Activated CD4-positive, alpha-beta memory T cell treated with anti-CD3 and anti-CD28 coated beads for 36 hours (primary cell): ENCODE measurements around the gene STC2. TPM values are rescaled to one million over a fixed set of nuclear protein-coding genes. Genes with fewer than 3 reads are reported as not detected.

Experiments used
- CTCF ChIA-PET: fragments of 350-600 bp; sonication (Branson Sonifier 250); formaldehyde crosslinking; loops from one replicate; lab custom pipeline; 2021; ENCODE audit warnings: antibody characterized with exemption, inconsistent platforms; lab: Charles Lee
- POLR2A ChIA-PET: fragments of 350-600 bp; sonication (Branson Sonifier 250); formaldehyde crosslinking; loops from one replicate; lab custom pipeline; 2021; ENCODE audit warnings: antibody characterized with exemption; lab: Charles Lee
- DNase-seq: peaks from one replicate; pipeline ENCODE4 v3.0.0-alpha.2; 2020
- H3K27ac Mint-ChIP-seq: one replicate; pipeline ENCODE4 v1.8.0; 2021; ENCODE audit warnings: mixed read lengths
- H3K27me3 Mint-ChIP-seq: one replicate; pipeline ENCODE4 v1.8.0; 2021; ENCODE audit warnings: mixed read lengths
- H3K36me3 Mint-ChIP-seq: one replicate; pipeline ENCODE4 v1.8.0; 2021; ENCODE audit warnings: mixed read lengths
- H3K4me1 Mint-ChIP-seq: one replicate; pipeline ENCODE4 v1.8.0; 2021; ENCODE audit warnings: low read depth, mixed read lengths
- H3K4me3 Mint-ChIP-seq: one replicate; pipeline ENCODE4 v1.8.0; 2021; ENCODE audit warnings: mild to moderate bottlenecking, mixed read lengths
- H3K9me3 Mint-ChIP-seq: one replicate; pipeline ENCODE4 v1.8.0; 2021; ENCODE audit warnings: mixed read lengths
- intact Hi-C: fragments of 100-400 bp; cut with micrococcal nuclease; formaldehyde crosslinking; loops from one replicate; pipeline ENCODE4 v1.15.1; 2023
- total RNA-seq, 2 experiments: library from RNA; stranded (reverse); gene quantifications; one replicate each; pipeline ENCODE4 v1.2.3, GENCODE V29; 2021

STC2 gene
- total RNA-seq, 2 experiments from 2014 or later: 12.0 to 13.7 TPM

GRCh38 chr5:173298213-173298926 is 29.8 kb downstream of the STC2 start:
- Mint-ChIP-seq H3K27me3 (peaks cover 28% of the 10 kb centered on the region), H3K4me3 (no peak overlapping the region), H3K36me3 (no peaks in the 10 kb centered on the region), H3K27ac (no peak overlapping the region), H3K9me3 (no peaks in the 10 kb centered on the region), H3K4me1 (peaks cover 15% of the 10 kb centered on the region)
- POLR2A ChIA-PET: no interaction called here
- CTCF ChIA-PET: no interaction called here
- DNase-seq: no peak
- intact Hi-C loops: no loop called here

GRCh38 chr5:173297813-173298212 is 30.4 kb downstream of the STC2 start:
- intact Hi-C loops: no loop called here
- POLR2A ChIA-PET: no interaction called here
- Mint-ChIP-seq H3K4me1 (peaks cover 15% of the 10 kb centered on the region), H3K36me3 (no peaks in the 10 kb centered on the region), H3K27me3 (peaks cover 24% of the 10 kb centered on the region), H3K4me3 (no peak overlapping the region), H3K27ac (no peak overlapping the region), H3K9me3 (no peaks in the 10 kb centered on the region)
- CTCF ChIA-PET: no interaction called here
- no peak for DNase-seq

- POLR2A ChIA-PET: no interaction called here
- Mint-ChIP-seq H3K9me3 (no peaks in the 10 kb centered on the region), H3K27me3 (peaks cover 25% of the 10 kb centered on the region), H3K4me1 (peaks cover 15% of the 10 kb centered on the region), H3K4me3 (no peak overlapping the region), H3K27ac (no peak overlapping the region), H3K36me3 (no peaks in the 10 kb centered on the region)
- CTCF ChIA-PET: interaction anchor here (1.6 to 4.9 kb wide), 2 partner anchors 14 to 276 kb away, joined by 6 to 25 read pairs; no protein-coding TSS in a partner anchor
- no peak for DNase-seq
- intact Hi-C loops: no loop called here
Observed at GRCh38 chr5:173296737-173297676, 31.2 kb downstream of the STC2 start.

- intact Hi-C loops: no loop called here
- no peak for DNase-seq
- peaks cover 27% of the 10 kb centered on the region for H3K27me3 Mint-ChIP-seq
- H3K4me3 Mint-ChIP-seq: no peak overlapping the region
- H3K4me1 Mint-ChIP-seq: peaks cover 15% of the 10 kb centered on the region
- H3K27ac Mint-ChIP-seq: no peak overlapping the region
- no peaks in the 10 kb centered on the region for H3K36me3 Mint-ChIP-seq
- CTCF ChIA-PET: interaction anchor here (0.6 to 6.5 kb wide), 6 partner anchors 15 to 277 kb away, joined by 3 to 137 read pairs (median 5); no protein-coding TSS in a partner anchor
- POLR2A ChIA-PET: interaction anchor here (3.3 kb wide), 1 partner anchor 35 kb away, joined by 15 read pairs; no protein-coding TSS in a partner anchor
- H3K9me3 Mint-ChIP-seq: no peaks in the 10 kb centered on the region
Observed at GRCh38 chr5:173295796-173296195, 32.4 kb downstream of the STC2 start.

GRCh38 chr5:173294673-173295320 is 33.4 kb downstream of the STC2 start:
- intact Hi-C loops: loop anchor here (1.0 to 5.0 kb wide), 5 partner anchors 38 to 679 kb away; partner anchors contain the start of gene BOD1
- no peak overlapping the region for H3K27ac Mint-ChIP-seq
- ChIA-PET CTCF (interaction anchor here (0.6 to 6.5 kb wide), 18 partner anchors 7 to 1639 kb away, joined by 3 to 137 read pairs (median 4); partner anchors contain the start of genes BNIP1 and STC2), POLR2A (interaction anchor here (3.3 kb wide), 1 partner anchor 36 kb away, joined by 15 read pairs; no protein-coding TSS in a partner anchor)
- H3K4me3 Mint-ChIP-seq: no peak overlapping the region
- H3K4me1 Mint-ChIP-seq: peaks cover 15% of the 10 kb centered on the region
- no peaks in the 10 kb centered on the region for H3K36me3 Mint-ChIP-seq
- H3K27me3 Mint-ChIP-seq: peaks cover 35% of the 10 kb centered on the region
- DNase-seq: no peak
- no peaks in the 10 kb centered on the region for H3K9me3 Mint-ChIP-seq

GRCh38 chr5:173293817-173294672 is 34.2 kb downstream of the STC2 start:
- intact Hi-C loops: loop anchor here (1.0 to 5.0 kb wide), 5 partner anchors 38 to 679 kb away; partner anchors contain the start of gene BOD1
- CTCF ChIA-PET: interaction anchor here (0.6 to 6.5 kb wide), 21 partner anchors 8 to 1640 kb away, joined by 3 to 137 read pairs (median 3); partner anchors contain the start of genes BNIP1 and STC2
- H3K4me3 Mint-ChIP-seq: no peak overlapping the region
- H3K27ac Mint-ChIP-seq: no peak overlapping the region
- H3K4me1 Mint-ChIP-seq: peaks cover 15% of the 10 kb centered on the region
- no peaks in the 10 kb centered on the region for H3K9me3 Mint-ChIP-seq
- no peaks in the 10 kb centered on the region for H3K36me3 Mint-ChIP-seq
- peak; percentile 80 for DNase-seq
- peaks cover 40% of the 10 kb centered on the region for H3K27me3 Mint-ChIP-seq
- POLR2A ChIA-PET: interaction anchor here (3.3 kb wide), 1 partner anchor 37 kb away, joined by 15 read pairs; no protein-coding TSS in a partner anchor

- no peak for DNase-seq
- Mint-ChIP-seq H3K27me3 (peaks cover 54% of the 10 kb centered on the region), H3K27ac (no peak overlapping the region), H3K36me3 (no peaks in the 10 kb centered on the region), H3K4me1 (peaks cover 15% of the 10 kb centered on the region), H3K9me3 (no peaks in the 10 kb centered on the region), H3K4me3 (no peak overlapping the region)
- CTCF ChIA-PET: interaction anchor here (0.6 to 6.5 kb wide), 7 partner anchors 9 to 848 kb away, joined by 3 to 137 read pairs (median 4); no protein-coding TSS in a partner anchor
- POLR2A ChIA-PET: no interaction called here
- intact Hi-C loops: loop anchor here (5.0 kb wide), 1 partner anchor 60 kb away; no protein-coding TSS in a partner anchor
Observed at GRCh38 chr5:173291722-173292658, 36.2 kb downstream of the STC2 start.

- DNase-seq: no peak
- ChIA-PET POLR2A (no interaction called here), CTCF (interaction anchor here (1.2 to 6.5 kb wide), 2 partner anchors 41 to 577 kb away, joined by 3 to 137 read pairs; no protein-coding TSS in a partner anchor)
- Mint-ChIP-seq H3K9me3 (no peaks in the 10 kb centered on the region), H3K4me3 (no peak overlapping the region), H3K36me3 (no peaks in the 10 kb centered on the region), H3K27ac (no peak overlapping the region), H3K4me1 (peaks cover 15% of the 10 kb centered on the region), H3K27me3 (peaks cover 60% of the 10 kb centered on the region)
- intact Hi-C loops: loop anchor here (5.0 kb wide), 1 partner anchor 58 kb away; no protein-coding TSS in a partner anchor
Observed at GRCh38 chr5:173290477-173291131, 37.6 kb downstream of the STC2 start.

- Mint-ChIP-seq H3K27ac (no peak overlapping the region), H3K4me3 (no peak overlapping the region), H3K36me3 (no peaks in the 10 kb centered on the region), H3K4me1 (peaks cover 11% of the 10 kb centered on the region), H3K27me3 (peaks cover 62% of the 10 kb centered on the region), H3K9me3 (peaks cover under 1% of the 10 kb centered on the region)
- DNase-seq: no peak
- POLR2A ChIA-PET: no interaction called here
- intact Hi-C loops: no loop called here
- CTCF ChIA-PET: interaction anchor here (1.2 kb wide), 1 partner anchor 42 kb away, joined by 3 read pairs; no protein-coding TSS in a partner anchor
Observed at GRCh38 chr5:173289372-173289771, 38.8 kb downstream of the STC2 start.
